ENCODE measurements around the gene ALLC.

DNA sequence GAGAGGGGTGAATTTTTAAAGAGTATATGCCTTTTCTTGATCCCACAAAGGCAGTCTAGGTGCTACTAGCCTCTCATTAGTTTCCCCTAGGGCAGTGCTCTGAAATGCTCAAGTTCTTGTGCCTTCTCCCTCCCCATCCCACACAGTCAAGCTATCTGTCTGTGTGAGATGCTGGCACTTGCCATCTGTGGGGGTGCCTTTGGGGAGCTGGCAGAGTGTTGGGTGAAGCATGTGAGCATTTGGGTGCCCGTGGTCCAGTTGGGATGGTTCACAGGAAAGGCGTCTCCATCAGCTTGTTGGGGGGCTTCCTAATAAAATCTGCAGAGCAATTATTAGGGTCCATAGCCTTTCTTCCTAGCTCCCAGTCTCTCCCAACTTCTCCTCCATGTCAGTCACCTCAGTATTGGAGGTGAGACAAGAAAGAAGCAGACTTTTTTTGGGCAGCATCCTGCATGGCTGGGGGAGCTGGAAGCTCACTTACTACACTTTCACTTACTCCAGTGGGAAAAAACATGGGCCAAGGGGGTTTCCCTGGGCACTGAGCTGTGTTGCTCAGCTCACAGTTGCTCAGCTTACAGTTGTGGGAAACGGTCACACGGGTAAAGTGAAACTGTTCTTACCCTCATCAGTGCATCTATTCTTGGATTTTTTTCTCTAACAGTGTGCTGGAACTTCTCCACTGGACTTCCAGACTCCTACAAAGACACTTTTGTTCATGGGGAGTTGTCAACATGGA lies 33.8 kb upstream of the ALLC start:
- TF ChIP-seq CTCF (IDR thresholded peaks at IDR 0.05 in 4 of 5, conservative IDR thresholded peaks at IDR 0.05 in 1 of 5) (no peak), POLR2A (IDR thresholded peaks at IDR 0.05) (no peak)

Data from gastrocnemius medialis (tissue), 4 donors.